H9 (cell line): ENCODE measurements around the gene PGBD5. TPM values are rescaled to one million over a fixed set of nuclear protein-coding genes. Genes with fewer than 3 reads are reported as not detected.

Experiments
- DNase-seq: peaks from one replicate; pipeline ENCODE4 v3.0.0-alpha.2; 2017
- H2AFZ ChIP-seq: one replicate; pipeline ENCODE4 v1.6.1; 2013; ENCODE audit warnings: mild to moderate bottlenecking, low read length, control low read depth, moderate library complexity
- H2AK5ac ChIP-seq: 2 replicates; pipeline ENCODE4 v1.6.1; 2013; ENCODE audit warnings: low read length, control low read depth, mixed read lengths; ENCODE audit not compliant: insufficient read length
- H2BK120ac ChIP-seq: one replicate; pipeline ENCODE4 v1.6.1; 2013; ENCODE audit warnings: low read depth, mild to moderate bottlenecking, low read length, control low read depth, inconsistent platforms; ENCODE audit not compliant: poor library complexity, severe bottlenecking
- H2BK12ac ChIP-seq: 2 replicates; pipeline ENCODE4 v1.6.1; 2013; ENCODE audit warnings: low read length, control low read depth, mixed read lengths, low read depth; ENCODE audit not compliant: insufficient read length
- H2BK15ac ChIP-seq: 2 replicates; pipeline ENCODE4 v1.6.1; 2013; ENCODE audit warnings: low read depth, low read length, control low read depth
- H2BK20ac ChIP-seq: one replicate; pipeline ENCODE4 v1.6.1; 2013; ENCODE audit warnings: low read depth, mild to moderate bottlenecking, low read length, control low read depth, inconsistent platforms; ENCODE audit not compliant: poor library complexity, severe bottlenecking
- H2BK5ac ChIP-seq: 2 replicates; pipeline ENCODE4 v1.6.1; 2013; ENCODE audit warnings: low read length, control low read depth, mixed read lengths; ENCODE audit not compliant: insufficient read length
- H3K14ac ChIP-seq: 2 replicates; pipeline ENCODE4 v1.6.1; 2013; ENCODE audit warnings: low read length, control low read depth; ENCODE audit not compliant: insufficient read depth
- H3K18ac ChIP-seq: 2 replicates; pipeline ENCODE4 v1.6.1; 2013; ENCODE audit warnings: low read depth, mild to moderate bottlenecking, mixed read lengths, low read length, control low read depth; ENCODE audit not compliant: insufficient read length
- H3K23ac ChIP-seq: 2 replicates; pipeline ENCODE4 v1.6.1; 2013; ENCODE audit warnings: low read length, control low read depth, mixed read lengths, low read depth; ENCODE audit not compliant: insufficient read length
- H3K23me2 ChIP-seq: 2 replicates; pipeline ENCODE4 v1.6.1; 2013; ENCODE audit warnings: low read depth, mild to moderate bottlenecking, mixed read lengths, low read length, control low read depth; ENCODE audit not compliant: insufficient read length, poor library complexity, severe bottlenecking
- H3K27ac ChIP-seq: 2 replicates; pipeline ENCODE4 v1.5.1; 2013; ENCODE audit warnings: low read length, control low read depth, mixed read lengths, low read depth; ENCODE audit not compliant: insufficient read length
- H3K27me3 ChIP-seq: 2 replicates; pipeline ENCODE4 v1.6.1; 2013; ENCODE audit warnings: low read length, control low read depth, inconsistent platforms; ENCODE audit not compliant: insufficient read depth
- H3K4ac ChIP-seq: 2 replicates; pipeline ENCODE4 v1.6.1; 2013; ENCODE audit warnings: low read depth, mild to moderate bottlenecking, control low read depth, inconsistent platforms, low read length, moderate library complexity
- H3K4me1 ChIP-seq: 2 replicates; pipeline ENCODE4 v1.6.1; 2013; ENCODE audit warnings: low read length, control low read depth, inconsistent platforms; ENCODE audit not compliant: insufficient read depth
- H3K4me2 ChIP-seq: 2 replicates; pipeline ENCODE4 v1.6.1; 2013; ENCODE audit warnings: low read length, control low read depth, mixed read lengths; ENCODE audit not compliant: insufficient read length, insufficient read depth
- H3K56ac ChIP-seq: 2 replicates; pipeline ENCODE4 v1.6.1; 2013; ENCODE audit warnings: low read depth, mild to moderate bottlenecking, mixed read lengths, low read length, control low read depth; ENCODE audit not compliant: insufficient read length
- H3K79me1 ChIP-seq: 2 replicates; pipeline ENCODE4 v1.6.1; 2013; ENCODE audit warnings: low read depth, mild to moderate bottlenecking, moderate library complexity, low read length, control low read depth, inconsistent platforms; ENCODE audit not compliant: insufficient read depth, poor library complexity, severe bottlenecking
- H3K79me2 ChIP-seq: 2 replicates; pipeline ENCODE4 v1.6.1; 2013; ENCODE audit warnings: low read length, control low read depth, inconsistent platforms; ENCODE audit not compliant: insufficient read depth
- H3K9ac ChIP-seq: 2 replicates; pipeline ENCODE4 v1.6.1; 2013; ENCODE audit warnings: low read length, control low read depth, mixed read lengths; ENCODE audit not compliant: insufficient read length; ENCODE audit errors: extremely low read depth
- H3K9me3 ChIP-seq: one replicate; pipeline ENCODE4 v1.6.1; 2013; ENCODE audit warnings: low read depth, low read length, inconsistent platforms; ENCODE audit not compliant: control insufficient read depth
- H3T11ph ChIP-seq: one replicate; pipeline ENCODE4 v1.6.1; 2013; ENCODE audit warnings: mild to moderate bottlenecking, low read length, control low read depth, inconsistent platforms
- H4K20me1 ChIP-seq: one replicate; pipeline ENCODE4 v1.6.1; 2013; ENCODE audit not compliant: control insufficient read depth, insufficient read length, insufficient read depth
- H4K5ac ChIP-seq: 2 replicates; pipeline ENCODE4 v1.6.1; 2013; ENCODE audit warnings: low read depth, mild to moderate bottlenecking, mixed read lengths, low read length, control low read depth; ENCODE audit not compliant: insufficient read length
- H4K8ac ChIP-seq: replicated peaks from 2 replicates; pipeline ENCODE4 v1.6.1; 2013; ENCODE audit warnings: low read length, control low read depth, mixed read lengths, low read depth; ENCODE audit not compliant: insufficient read length
- H4K91ac ChIP-seq: 2 replicates; pipeline ENCODE4 v1.6.1; 2013; ENCODE audit warnings: low read depth, mild to moderate bottlenecking, moderate library complexity, mixed read lengths, low read length, control low read depth; ENCODE audit not compliant: insufficient read length
- H3K27ac Mint-ChIP-seq, 3 experiments: 2 replicates in 2 of 3; 3 replicates in 1 of 3; pipeline ENCODE4 v1.8.0; 2020 to 2021; ENCODE audit warnings: mixed read lengths in 3 of 3, mild to moderate bottlenecking in 1 of 3, moderate library complexity in 1 of 3
- H3K27me3 Mint-ChIP-seq: 2 replicates; pipeline ENCODE4 v1.8.0; 2021; ENCODE audit warnings: low read depth, mild to moderate bottlenecking, moderate library complexity, mixed read lengths
- H3K36me3 Mint-ChIP-seq, 3 experiments: 2 replicates in 2 of 3; 3 replicates in 1 of 3; pipeline ENCODE4 v1.8.0; 2020 to 2021; ENCODE audit warnings: low read depth in 3 of 3, mixed read lengths in 3 of 3; ENCODE audit not compliant: insufficient read depth in 1 of 3
- H3K4me1 Mint-ChIP-seq, 2 experiments: 2 replicates each; pipeline ENCODE4 v1.8.0; 2020; ENCODE audit warnings: mixed read lengths in 2 of 2
- H3K4me3 Mint-ChIP-seq, 2 experiments: 2 replicates in 1 of 2; 3 replicates in 1 of 2; pipeline ENCODE4 v1.8.0; 2020 to 2021; ENCODE audit warnings: mild to moderate bottlenecking in 2 of 2, mixed read lengths in 2 of 2, moderate library complexity in 1 of 2
- H3K9me3 Mint-ChIP-seq, 2 experiments: 2 replicates in 1 of 2; 3 replicates in 1 of 2; pipeline ENCODE4 v1.8.0; 2020; ENCODE audit warnings: mild to moderate bottlenecking in 2 of 2, mixed read lengths in 2 of 2, moderate library complexity in 1 of 2
- CTCF ChIP-seq: fragments of 200-600 bp; sonication (generic); conservative IDR thresholded peaks from 3 replicates; pipeline ENCODE4 v1.8.0; 2021; ENCODE audit warnings: antibody characterized with exemption, mild to moderate bottlenecking
- WGBS: extraction: QIAGEN DNeasy Blood & Tissue Kit; methylation state at CpG from one replicate; pipeline ENCODE4 v1.1.7; 2013; ENCODE audit warnings: missing lambda C conversion rate, low lambda C conversion rate, mixed read lengths; ENCODE audit not compliant: insufficient read length; ENCODE audit errors: extremely low coverage; 5-methylcytosine and 5-hydroxymethylcytosine counted together
- total RNA-seq: library from RNA; stranded (reverse); gene quantifications from 2 replicates; pipeline ENCODE4 v1.2.1, GENCODE V29; 2021

PGBD5 gene
- total RNA-seq, 1 experiment from 2014 or later = 19.1 TPM

GRCh38 chr1:230322421-230322756 is 103.7 kb downstream of the PGBD5 start:
- Histone ChIP-seq H3K9ac (no peak overlapping the region), H2AK5ac (no peak overlapping the region), H3K4me2 (no peak overlapping the region), H3K18ac (no peak overlapping the region), H3K23ac (no peak overlapping the region), H3K27ac (no peak overlapping the region), H3K9me3 (no peaks in the 10 kb centered on the region), H3K56ac (no peak overlapping the region), H3K4me1 (no peaks in the 10 kb centered on the region), H2BK12ac (no peak overlapping the region), H3K79me1 (no peaks in the 10 kb centered on the region), H3K27me3 (no peaks in the 10 kb centered on the region), H2AFZ (no peak overlapping the region), H2BK5ac (no peak overlapping the region), H2BK15ac (no peak overlapping the region), H2BK20ac (no peak overlapping the region), H4K5ac (no peak overlapping the region), H3K79me2 (no peaks in the 10 kb centered on the region), H4K20me1 (peaks cover 3% of the 10 kb centered on the region), H3K23me2 (no peaks in the 10 kb centered on the region), H3K4ac (no peak overlapping the region), H3T11ph (no peak overlapping the region), H2BK120ac (no peak overlapping the region), H4K91ac (no peak overlapping the region), H4K8ac (no peak overlapping the region), H3K14ac (no peak overlapping the region)
- no CpG with 5 or more reads among the region's 15 CpGs for WGBS
- no peaks in the 10 kb centered on the region; a peak in 1 of 4 replicates for H3K4me1 Mint-ChIP-seq
- H3K27me3 Mint-ChIP-seq = no peaks in the 10 kb centered on the region; the same call in 1 of the 2 replicates
- no peaks in the 10 kb centered on the region; a peak in 1 of 5 replicates for H3K9me3 Mint-ChIP-seq
- H3K27ac Mint-ChIP-seq = no peak overlapping the region
- peaks cover 37 to 58% (median 48%) of the 10 kb centered on the region in 3 experiments for H3K36me3 Mint-ChIP-seq
- no peak for TF ChIP-seq CTCF
- DNase-seq = no peak
- no peak overlapping the region for H3K4me3 Mint-ChIP-seq
